ENCODE results near the gene ACTR1B.

ACTR1B gene

GRCh38 chr2:97662386-97662894 lies 1.4 kb downstream of the ACTR1B start:
- peak; percentile 67 for DNase-seq (ENCODE audit: extremely low spot score)
- TF ChIP-seq CTCF (IDR thresholded peaks at IDR 0.05; ENCODE audit: control extremely low read depth, extremely low read depth, low read depth, missing control alignments), result no peak
- ChIA-PET POLR2A (interaction anchor here (0.6 to 3.3 kb wide), 6 partner anchors 10 to 321 kb away, joined by 3 to 29 read pairs (median 6); partner anchors contain the start of gene COX5B), CTCF (interaction anchor here (0.9 to 7.1 kb wide), 10 partner anchors 8 to 72 kb away, joined by 3 to 71 read pairs (median 6); partner anchors contain the start of gene COX5B)

- CTCF ChIA-PET, result interaction anchor here (0.9 to 7.1 kb wide), 9 partner anchors 8 to 71 kb away, joined by 3 to 71 read pairs (median 5); partner anchors contain the start of gene COX5B
- DNase-seq (ENCODE audit: extremely low spot score), result no peak
- no peak for TF ChIP-seq CTCF (IDR thresholded peaks at IDR 0.05; ENCODE audit: control extremely low read depth, extremely low read depth, low read depth, missing control alignments)
- POLR2A ChIA-PET, result interaction anchor here (1.5 to 3.3 kb wide), 4 partner anchors 9 to 16 kb away, joined by 4 to 29 read pairs (median 10); partner anchors contain the start of gene COX5B
These were observed 1.9 kb downstream of the ACTR1B start for GRCh38 chr2:97661927-97662326.

- POLR2A ChIA-PET, result interaction anchor here (1.1 to 1.9 kb wide), 3 partner anchors 10 to 15 kb away, joined by 3 to 7 read pairs (median 3); partner anchors contain the start of gene COX5B
- CTCF ChIA-PET, result interaction anchor here (1.2 to 7.1 kb wide), 5 partner anchors 10 to 70 kb away, joined by 3 to 54 read pairs (median 8); partner anchors contain the start of gene COX5B
- TF ChIP-seq CTCF (IDR thresholded peaks at IDR 0.05; ENCODE audit: control extremely low read depth, extremely low read depth, low read depth, missing control alignments), result no peak
- no peak for DNase-seq (ENCODE audit: extremely low spot score)
These were observed 3.0 kb downstream of the ACTR1B start for GRCh38 chr2:97660775-97661389.

GRCh38 chr2:97660044-97660774 lies 3.6 kb downstream of the ACTR1B start:
- CTCF ChIA-PET, result interaction anchor here (1.4 to 7.1 kb wide), 4 partner anchors 9 to 69 kb away, joined by 7 to 54 read pairs (median 11); partner anchors contain the start of gene COX5B
- no peak for DNase-seq (ENCODE audit: extremely low spot score)
- no peak for TF ChIP-seq CTCF (IDR thresholded peaks at IDR 0.05; ENCODE audit: control extremely low read depth, extremely low read depth, low read depth, missing control alignments)
- POLR2A ChIA-PET, result interaction anchor here (0.8 to 1.9 kb wide), 4 partner anchors 10 to 15 kb away, joined by 3 to 7 read pairs (median 3); partner anchors contain the start of gene COX5B

- no peak for DNase-seq (ENCODE audit: extremely low spot score)
- ChIA-PET POLR2A (interaction anchor here (0.8 to 1.9 kb wide), 2 partner anchors 9 to 14 kb away, joined by 3 to 7 read pairs; partner anchors contain the start of gene COX5B), CTCF (interaction anchor here (1.4 to 7.1 kb wide), 4 partner anchors 9 to 69 kb away, joined by 7 to 54 read pairs (median 11); partner anchors contain the start of gene COX5B)
- no peak for TF ChIP-seq CTCF (IDR thresholded peaks at IDR 0.05; ENCODE audit: control extremely low read depth, extremely low read depth, low read depth, missing control alignments)
These were observed 4.4 kb downstream of the ACTR1B start for GRCh38 chr2:97659256-97660043.

All from GM10248 (cell line).